ENCODE results near the gene RPL32. TPM values are rescaled to one million over a fixed set of nuclear protein-coding genes. Genes with fewer than 3 reads are reported as not detected.

Gene RPL32
- polyA plus RNA-seq, 1 donor from 2014 or later: 1,160 TPM

DNA sequence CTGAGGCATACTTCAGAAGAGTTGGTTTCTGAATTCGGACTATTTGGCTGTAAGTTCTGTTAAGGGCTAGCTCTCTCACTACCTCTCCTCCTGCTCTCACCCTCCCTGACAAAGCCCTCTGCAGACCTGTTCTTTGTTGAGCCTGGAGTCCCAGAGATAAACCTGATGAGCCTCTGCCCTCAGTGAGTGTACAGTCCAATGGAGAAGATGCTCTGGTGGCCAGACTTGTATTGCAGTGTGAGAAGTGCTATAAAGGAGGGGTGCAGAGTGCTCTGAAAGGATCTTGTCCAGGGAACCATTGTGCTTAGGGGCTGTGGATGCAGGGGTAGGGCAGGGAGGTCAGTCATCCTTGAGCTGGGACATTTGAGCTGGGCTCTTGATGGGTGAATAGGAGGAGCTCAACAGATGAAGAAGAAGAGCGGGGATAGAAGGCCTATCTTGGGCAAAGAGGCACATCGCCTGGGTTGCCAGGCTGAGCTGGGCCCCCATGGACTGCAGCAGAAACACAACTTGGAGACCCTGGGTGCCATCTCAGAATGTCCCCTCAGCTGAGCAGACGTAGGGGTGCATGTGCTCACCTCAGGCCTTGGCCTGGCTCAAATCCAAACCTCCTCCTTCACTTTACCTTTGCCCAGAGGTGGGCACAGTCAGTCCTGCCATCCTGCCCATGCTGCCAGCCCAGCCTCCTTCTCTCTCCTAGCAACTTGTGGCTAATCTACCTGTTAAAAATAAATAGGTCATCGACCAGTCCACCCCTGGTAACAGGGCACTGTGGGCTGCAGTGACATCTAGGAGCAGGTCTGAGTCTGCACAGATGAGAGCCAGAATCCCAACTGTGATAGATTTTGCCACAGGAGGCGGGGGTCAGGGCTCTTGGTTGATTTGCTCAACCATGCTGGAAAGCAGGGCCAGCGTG, 41.6 kb downstream of the RPL32 start:
- no peaks in the 10 kb centered on the region for H3K9me2 ChIP-seq (ENCODE audit: insufficient read depth, low read length)
- TF ChIP-seq POLR2AphosphoS5 (IDR thresholded peaks at IDR 0.05) (no peak), SMC3 (conservative IDR thresholded peaks at IDR 0.05; ENCODE audit: poor library complexity) (no peak), RAD21 (conservative IDR thresholded peaks at IDR 0.05) (no peak), MXI1 (conservative IDR thresholded peaks at IDR 0.05; ENCODE audit: poor library complexity, severe bottlenecking) (no peak), TAF1 (IDR thresholded peaks at IDR 0.05; ENCODE audit: low read depth) (no peak), EZH2 (IDR thresholded peaks at IDR 0.05; ENCODE audit: borderline replicate concordance, insufficient read depth, low read length, poor library complexity, severe bottlenecking) (no peak), EP300 (conservative IDR thresholded peaks at IDR 0.05; ENCODE audit: poor library complexity, severe bottlenecking) (no peak)
- TF ChIP-seq, protein P1, sequence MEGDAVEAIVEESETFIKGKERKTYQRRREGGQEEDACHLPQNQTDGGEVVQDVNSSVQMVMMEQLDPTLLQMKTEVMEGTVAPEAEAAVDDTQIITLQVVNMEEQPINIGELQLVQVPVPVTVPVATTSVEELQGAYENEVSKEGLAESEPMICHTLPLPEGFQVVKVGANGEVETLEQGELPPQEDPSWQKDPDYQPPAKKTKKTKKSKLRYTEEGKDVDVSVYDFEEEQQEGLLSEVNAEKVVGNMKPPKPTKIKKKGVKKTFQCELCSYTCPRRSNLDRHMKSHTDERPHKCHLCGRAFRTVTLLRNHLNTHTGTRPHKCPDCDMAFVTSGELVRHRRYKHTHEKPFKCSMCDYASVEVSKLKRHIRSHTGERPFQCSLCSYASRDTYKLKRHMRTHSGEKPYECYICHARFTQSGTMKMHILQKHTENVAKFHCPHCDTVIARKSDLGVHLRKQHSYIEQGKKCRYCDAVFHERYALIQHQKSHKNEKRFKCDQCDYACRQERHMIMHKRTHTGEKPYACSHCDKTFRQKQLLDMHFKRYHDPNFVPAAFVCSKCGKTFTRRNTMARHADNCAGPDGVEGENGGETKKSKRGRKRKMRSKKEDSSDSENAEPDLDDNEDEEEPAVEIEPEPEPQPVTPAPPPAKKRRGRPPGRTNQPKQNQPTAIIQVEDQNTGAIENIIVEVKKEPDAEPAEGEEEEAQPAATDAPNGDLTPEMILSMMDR (IDR thresholded peaks at IDR 0.05; ENCODE audit: poor library complexity, severe bottlenecking): no peak
- TF ChIP-seq, protein P2, sequence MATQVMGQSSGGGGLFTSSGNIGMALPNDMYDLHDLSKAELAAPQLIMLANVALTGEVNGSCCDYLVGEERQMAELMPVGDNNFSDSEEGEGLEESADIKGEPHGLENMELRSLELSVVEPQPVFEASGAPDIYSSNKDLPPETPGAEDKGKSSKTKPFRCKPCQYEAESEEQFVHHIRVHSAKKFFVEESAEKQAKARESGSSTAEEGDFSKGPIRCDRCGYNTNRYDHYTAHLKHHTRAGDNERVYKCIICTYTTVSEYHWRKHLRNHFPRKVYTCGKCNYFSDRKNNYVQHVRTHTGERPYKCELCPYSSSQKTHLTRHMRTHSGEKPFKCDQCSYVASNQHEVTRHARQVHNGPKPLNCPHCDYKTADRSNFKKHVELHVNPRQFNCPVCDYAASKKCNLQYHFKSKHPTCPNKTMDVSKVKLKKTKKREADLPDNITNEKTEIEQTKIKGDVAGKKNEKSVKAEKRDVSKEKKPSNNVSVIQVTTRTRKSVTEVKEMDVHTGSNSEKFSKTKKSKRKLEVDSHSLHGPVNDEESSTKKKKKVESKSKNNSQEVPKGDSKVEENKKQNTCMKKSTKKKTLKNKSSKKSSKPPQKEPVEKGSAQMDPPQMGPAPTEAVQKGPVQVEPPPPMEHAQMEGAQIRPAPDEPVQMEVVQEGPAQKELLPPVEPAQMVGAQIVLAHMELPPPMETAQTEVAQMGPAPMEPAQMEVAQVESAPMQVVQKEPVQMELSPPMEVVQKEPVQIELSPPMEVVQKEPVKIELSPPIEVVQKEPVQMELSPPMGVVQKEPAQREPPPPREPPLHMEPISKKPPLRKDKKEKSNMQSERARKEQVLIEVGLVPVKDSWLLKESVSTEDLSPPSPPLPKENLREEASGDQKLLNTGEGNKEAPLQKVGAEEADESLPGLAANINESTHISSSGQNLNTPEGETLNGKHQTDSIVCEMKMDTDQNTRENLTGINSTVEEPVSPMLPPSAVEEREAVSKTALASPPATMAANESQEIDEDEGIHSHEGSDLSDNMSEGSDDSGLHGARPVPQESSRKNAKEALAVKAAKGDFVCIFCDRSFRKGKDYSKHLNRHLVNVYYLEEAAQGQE (IDR thresholded peaks at IDR 0.05; ENCODE audit: borderline replicate concordance): no peak
- no peaks in the 10 kb centered on the region for H3K79me2 ChIP-seq (replicated peaks; ENCODE audit: insufficient read depth, low read length)
- no peak overlapping the region for H3K4me3 ChIP-seq (ENCODE audit: low read length)
- no peaks in the 10 kb centered on the region for H3K9me3 ChIP-seq (ENCODE audit: low read length)
- no peaks in the 10 kb centered on the region for H3K36me3 ChIP-seq (ENCODE audit: insufficient read depth, low read length)
- H3F3A ChIP-seq (ENCODE audit: insufficient read depth, low read length, poor library complexity, severe bottlenecking): no peaks in the 10 kb centered on the region
- H4K20me1 ChIP-seq (ENCODE audit: insufficient read depth): no peaks in the 10 kb centered on the region
- no peak overlapping the region for H2AFZ ChIP-seq (ENCODE audit: low read depth, low read length)
- H3K9ac ChIP-seq (ENCODE audit: low read length): no peak overlapping the region
- H3K27me3 ChIP-seq (ENCODE audit: insufficient read depth, low read depth, low read length): no peaks in the 10 kb centered on the region
- no peak overlapping the region for H3K4me2 ChIP-seq (ENCODE audit: low read length)
- no peak overlapping the region for H3K27ac ChIP-seq (ENCODE audit: low read length)

DNA sequence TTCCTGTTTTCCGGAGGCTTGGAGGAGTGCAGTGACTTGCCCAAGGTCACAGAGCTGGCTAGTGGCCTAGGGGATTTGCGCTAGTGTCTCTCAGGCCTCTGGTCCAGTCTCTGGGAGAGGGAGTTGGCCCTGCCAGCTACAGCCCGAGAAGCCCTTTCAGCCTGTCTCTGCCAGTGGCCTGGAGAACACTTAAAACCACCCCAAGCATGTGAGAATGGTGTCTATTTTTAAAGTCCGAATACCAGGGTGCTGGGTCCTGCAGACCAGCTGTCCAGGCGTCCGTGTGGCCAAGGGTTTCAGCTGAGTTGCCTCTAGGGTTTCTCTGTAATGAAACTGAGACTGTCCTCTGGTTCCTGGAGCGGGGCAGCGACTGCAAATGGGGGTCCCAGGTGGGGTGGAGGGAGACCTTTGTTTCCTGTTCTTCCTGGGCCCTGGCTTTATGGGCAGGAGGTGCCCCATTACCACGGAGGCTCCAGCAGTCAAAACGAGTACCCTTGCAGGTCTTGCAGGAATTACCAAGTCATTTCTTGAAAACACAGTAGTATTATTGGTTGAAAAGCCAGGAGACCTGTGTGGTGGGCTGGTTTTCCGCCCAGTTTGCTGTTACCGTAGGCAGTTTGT, 42.7 kb downstream of the RPL32 start:
- no peak overlapping the region for H2AFZ ChIP-seq (ENCODE audit: low read depth, low read length)
- H3K9me3 ChIP-seq (ENCODE audit: low read length): no peaks in the 10 kb centered on the region
- H4K20me1 ChIP-seq (ENCODE audit: insufficient read depth): no peaks in the 10 kb centered on the region
- H3K27me3 ChIP-seq (ENCODE audit: insufficient read depth, low read depth, low read length): no peaks in the 10 kb centered on the region
- H3K9ac ChIP-seq (ENCODE audit: low read length): no peak overlapping the region
- H3F3A ChIP-seq (ENCODE audit: insufficient read depth, low read length, poor library complexity, severe bottlenecking): no peaks in the 10 kb centered on the region
- no peak overlapping the region for H3K4me3 ChIP-seq (ENCODE audit: low read length)
- no peaks in the 10 kb centered on the region for H3K9me2 ChIP-seq (ENCODE audit: insufficient read depth, low read length)
- TF ChIP-seq EZH2 (IDR thresholded peaks at IDR 0.05; ENCODE audit: borderline replicate concordance, insufficient read depth, low read length, poor library complexity, severe bottlenecking): no peak
- no peak overlapping the region for H3K4me2 ChIP-seq (ENCODE audit: low read length)
- no peak overlapping the region for H3K27ac ChIP-seq (ENCODE audit: low read length)
- no peaks in the 10 kb centered on the region for H3K79me2 ChIP-seq (replicated peaks; ENCODE audit: insufficient read depth, low read length)
- no peaks in the 10 kb centered on the region for H3K36me3 ChIP-seq (ENCODE audit: insufficient read depth, low read length)
